A549 (cell line): ENCODE data around the gene AUTS2. TPM values are rescaled to one million over a fixed set of nuclear protein-coding genes. Genes with fewer than 3 reads are reported as not detected.
A peak's percentile ranks its signal among the peaks of the same experiment; 100 is the strongest.

ENCODE experiments used
- ATAC-seq, 2 experiments: fragments of 200-7000 bp in 1 of 2; fragments of >200 bp in 1 of 2; cut with Nextera tagmentation in 1 of 2; cut with Tn5 transposase in 1 of 2; 3 replicates each; pipeline versions ENCODE4 v1.8.0 to v1.9.1; 2018 to 2020; ENCODE audit warnings: mild to moderate bottlenecking in 1 of 2, moderate library complexity in 1 of 2
- CTCF ChIA-PET: fragments of 300-600 bp; sonication (Branson Sonifier 250); formaldehyde crosslinking; extraction: SDS; loops from one replicate; lab custom pipeline; 2021; ENCODE audit warnings: antibody characterized with exemption, inconsistent platforms; lab: Yijun Ruan, JAX
- POLR2A ChIA-PET: fragments of 350-600 bp; formaldehyde crosslinking; extraction: SDS; loops from one replicate; lab custom pipeline; 2021; ENCODE audit warnings: antibody characterized with exemption, inconsistent platforms; lab: Yijun Ruan, JAX
- DNase-seq, 2 experiments: peaks; one replicate each; pipeline versions ENCODE4 v3.0.0 to v3.0.0-alpha.2; 2011 to 2016; ENCODE audit warnings: low read depth in 1 of 2, low spot score in 1 of 2
- FAIRE-seq: peaks from 2 replicates; lab custom pipeline; 2011; peaks lifted over from hg19 to GRCh38; lab: Jason Lieb, UNC
- H3K27ac ChIP-seq, 2 experiments: fragments of >200 bp; sonication (Bioruptor Twin); formaldehyde crosslinking; 3 replicates each; pipeline ENCODE4 v1.5.1; 2016 to 2017
- H3K4me1 ChIP-seq: fragments of >200 bp; sonication (Bioruptor Twin); formaldehyde crosslinking; 3 replicates; pipeline ENCODE4 v1.6.1; 2016
- H3K4me2 ChIP-seq: fragments of >200 bp; sonication (Bioruptor Twin); formaldehyde crosslinking; 3 replicates; pipeline ENCODE4 v1.6.1; 2016
- H3K4me3 ChIP-seq: fragments of >200 bp; sonication (Bioruptor Twin); formaldehyde crosslinking; 3 replicates; pipeline ENCODE4 v1.5.1; 2016
- H3K9me3 ChIP-seq: fragments of >200 bp; sonication (Bioruptor Twin); formaldehyde crosslinking; 3 replicates; pipeline ENCODE4 v1.6.1; 2016
- BHLHE40 ChIP-seq: IDR thresholded peaks from 2 replicates; pipeline ENCODE4 v1.6.1; 2012; ENCODE audit warnings: low read depth, low read length, inconsistent platforms
- EHMT2 ChIP-seq: fragments of 200-600 bp; sonication (generic); IDR thresholded peaks from 2 replicates; pipeline ENCODE4 v1.6.1; 2016; ENCODE audit warnings: antibody characterized with exemption, low read depth, mild to moderate bottlenecking, moderate library complexity
- EP300 ChIP-seq, 2 experiments: fragments of >200 bp; sonication (Bioruptor Twin); formaldehyde crosslinking; IDR thresholded peaks; 2 replicates in 1 of 2; 3 replicates in 1 of 2; pipeline ENCODE4 v1.6.1; 2016 to 2017
- FOSL2 ChIP-seq, 2 experiments: fragments of 450-650 bp in 1 of 2; fragments of >200 bp in 1 of 2; sonication (Bioruptor Twin) in 1 of 2; formaldehyde crosslinking; IDR thresholded peaks; 2 replicates each; pipeline versions ENCODE4 v1.5.0 to v1.6.1; 2016 to 2020; ENCODE audit warnings: mild to moderate bottlenecking in 1 of 2, moderate library complexity in 1 of 2
- FOXS1 ChIP-seq: fragments of 250-450 bp; sonication (Bioruptor Pico); IDR thresholded peaks from 2 replicates; pipeline ENCODE4 v1.5.0; 2020; ENCODE audit warnings: mild to moderate bottlenecking, moderate library complexity
- GATA3 ChIP-seq: IDR thresholded peaks from 2 replicates; pipeline ENCODE4 v1.6.1; 2012; ENCODE audit warnings: borderline replicate concordance
- HEYL ChIP-seq: fragments of 250-450 bp; sonication (Bioruptor Pico); IDR thresholded peaks from 2 replicates; pipeline ENCODE4 v1.8.0; 2021; ENCODE audit warnings: mild to moderate bottlenecking, moderate library complexity
- HOXA7 ChIP-seq: fragments of 250-450 bp; sonication (Bioruptor Pico); IDR thresholded peaks from 2 replicates; pipeline ENCODE4 v1.5.0; 2020; ENCODE audit warnings: mild to moderate bottlenecking, moderate library complexity
- HOXB5 ChIP-seq: fragments of 250-450 bp; sonication (Bioruptor Pico); IDR thresholded peaks from 2 replicates; pipeline ENCODE4 v1.5.0; 2020; ENCODE audit warnings: mild to moderate bottlenecking, moderate library complexity
- JUN ChIP-seq, 2 experiments: fragments of >200 bp; sonication (Bioruptor Twin); formaldehyde crosslinking; IDR thresholded peaks; 2 replicates in 1 of 2; 3 replicates in 1 of 2; pipeline ENCODE4 v1.6.1; 2016 to 2017
- JUNB ChIP-seq: fragments of >200 bp; sonication (Bioruptor Twin); formaldehyde crosslinking; IDR thresholded peaks from 2 replicates; pipeline ENCODE4 v1.6.1; 2016
- KDM5A ChIP-seq: fragments of 200-600 bp; sonication (generic); IDR thresholded peaks from 2 replicates; pipeline ENCODE4 v1.6.1; 2016; ENCODE audit warnings: antibody characterized with exemption, mild to moderate bottlenecking
- MAFK ChIP-seq: fragments of 450-650 bp; IDR thresholded peaks from 2 replicates; pipeline ENCODE4 v1.6.1; 2014; ENCODE audit not compliant: partially characterized antibody
- MAZ ChIP-seq: fragments of 150-350 bp; IDR thresholded peaks from 2 replicates; pipeline ENCODE4 v1.6.1; 2014; ENCODE audit warnings: antibody characterized with exemption, low read depth, low read length, borderline replicate concordance
- NFE2L2 ChIP-seq: fragments of 150-350 bp; conservative IDR thresholded peaks from 2 replicates; pipeline ENCODE4 v1.6.1; 2014; ENCODE audit warnings: low read length
- NR3C1 ChIP-seq: fragments of >200 bp; sonication (Bioruptor Twin); formaldehyde crosslinking; IDR thresholded peaks from 3 replicates; pipeline ENCODE4 v1.6.1; 2017
- PBX3 ChIP-seq: IDR thresholded peaks from 2 replicates; pipeline ENCODE4 v1.6.1; 2012
- PHF8 ChIP-seq: fragments of 200-600 bp; sonication (generic); IDR thresholded peaks from 2 replicates; pipeline ENCODE4 v1.6.1; 2016; ENCODE audit warnings: low read depth, mild to moderate bottlenecking, antibody characterized with exemption, moderate library complexity, borderline replicate concordance
- RAD21 ChIP-seq, 2 experiments: fragments of >200 bp in 1 of 2; sonication (Bioruptor Twin) in 1 of 2; formaldehyde crosslinking in 1 of 2; IDR thresholded peaks in 1 of 2; conservative IDR thresholded peaks in 1 of 2; 2 replicates in 1 of 2; 3 replicates in 1 of 2; pipeline ENCODE4 v1.6.1; 2012 to 2018; ENCODE audit warnings: inconsistent platforms in 1 of 2
- RARB ChIP-seq: fragments of 250-450 bp; sonication (Bioruptor Pico); IDR thresholded peaks from 2 replicates; pipeline ENCODE4 v1.8.0; 2021; ENCODE audit warnings: mild to moderate bottlenecking, moderate library complexity
- REST ChIP-seq: fragments of 200-600 bp; sonication (generic); IDR thresholded peaks from 2 replicates; pipeline ENCODE4 v1.6.1; 2016; ENCODE audit warnings: antibody characterized with exemption, mild to moderate bottlenecking, moderate library complexity
- TFCP2L1 ChIP-seq: fragments of 250-450 bp; sonication (Bioruptor Pico); IDR thresholded peaks from 2 replicates; pipeline ENCODE4 v1.5.0; 2021; ENCODE audit warnings: mild to moderate bottlenecking
- TP53 ChIP-seq: fragments of 250-450 bp; sonication (Bioruptor Pico); IDR thresholded peaks from 2 replicates; pipeline ENCODE4 v1.5.0; 2021; ENCODE audit warnings: mild to moderate bottlenecking, moderate library complexity
- USF2 ChIP-seq: fragments of 450-650 bp; IDR thresholded peaks from 2 replicates; pipeline ENCODE4 v1.6.1; 2014; ENCODE audit warnings: antibody characterized with exemption
- ZFP36 ChIP-seq: fragments of 450-650 bp; IDR thresholded peaks from 2 replicates; pipeline ENCODE4 v1.6.1; 2014; ENCODE audit warnings: borderline replicate concordance; ENCODE audit not compliant: partially characterized antibody
- ZSCAN20 ChIP-seq: fragments of 250-450 bp; sonication (Bioruptor Pico); IDR thresholded peaks from 2 replicates; pipeline ENCODE4 v1.8.0; 2022; ENCODE audit warnings: mild to moderate bottlenecking, moderate library complexity
- WGBS: methylation state at CpG from one replicate; pipeline ENCODE4 v1.1.6; 2017; ENCODE audit errors: missing lambda C conversion rate; 5-methylcytosine and 5-hydroxymethylcytosine counted together
- polyA plus RNA-seq, 4 experiments: library from polyadenylated mRNA; depleted of rRNA in 3 of 4; stranded (reverse); fragments of >200 nt; fragmentation: RNase III in 1 of 4; extraction: RNeasy Plus Mini Kit Qiagen cat#74134 plus additional on column Dnase treatment in 1 of 4; gene quantifications; 2 replicates in 3 of 4; 3 replicates in 1 of 4; pipeline ENCODE4 v1.2.3, GENCODE V29; 2011 to 2017

AUTS2 gene
- polyA plus RNA-seq, 2 of the 4 experiments (the other 2 are of a cell fraction), result 1.6 to 3.6 TPM

DNA sequence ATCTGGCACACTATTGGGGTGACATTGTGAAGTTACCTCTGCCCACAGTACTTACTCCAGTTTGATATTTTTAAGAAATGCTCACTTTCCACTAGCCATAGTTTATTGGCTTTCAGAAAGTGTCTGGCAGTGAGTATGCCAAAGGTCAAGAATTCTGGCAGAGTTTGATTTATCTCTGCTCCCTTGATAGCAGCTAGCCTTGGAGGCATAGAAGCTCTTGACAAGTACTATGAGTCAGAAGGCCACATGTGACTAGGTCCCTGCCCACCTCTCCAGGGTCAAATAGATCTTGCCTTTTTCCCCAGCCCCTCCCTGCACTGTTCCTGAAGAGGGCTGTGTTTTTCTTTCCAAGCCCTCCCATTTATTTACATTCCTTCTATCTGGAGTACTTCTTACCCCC, 202.2 kb downstream of the AUTS2 start:
- H3K9me3 ChIP-seq, result no peaks in the 10 kb centered on the region
- peak overlapping the region; percentile 63 for H3K4me2 ChIP-seq
- no peak overlapping the region for H3K4me3 ChIP-seq
- TF ChIP-seq USF2 (peak; percentile 47; the same call in 1 of the 2 replicates), FOSL2 (IDR thresholded peaks at IDR 0.05) (0 out of 2 replicates have a peak, but pooled peaks have one; percentile 9), FOSL2 (CRISPR knock-in tag; IDR thresholded peaks at IDR 0.05) (peak; percentile 25; the same call in 1 of the 2 replicates), JUNB (peak; percentile 26; the same call in 1 of the 2 replicates), PHF8 (no peak), RARB (no peak)
- TF ChIP-seq, all 56 proteins: peak for 3
- ATAC-seq, result peak; percentile 81 to 86
- Histone ChIP-seq H3K4me1 (peaks cover 27% of the 10 kb centered on the region), H3K27ac (no peak overlapping the region; a peak in 1 of 6 replicates)
- DNase-seq, result peak; percentile 30 to 61
- FAIRE-seq, result peak; percentile 84
- ChIA-PET POLR2A (no interaction called here), CTCF (no interaction called here)

- Histone ChIP-seq H3K9me3 (no peaks in the 10 kb centered on the region), H3K4me1 (peaks cover 28% of the 10 kb centered on the region), H3K27ac (no peak overlapping the region), H3K4me2 (no peak overlapping the region), H3K4me3 (no peak overlapping the region)
- ATAC-seq (no peak), DNase-seq (no peak), FAIRE-seq (no peak)
- TF ChIP-seq BHLHE40 (no peak), PHF8 (no peak), ZSCAN20 (CRISPR knock-in tag) (no peak), HEYL (CRISPR knock-in tag) (no peak), PBX3 (no peak), TFCP2L1 (CRISPR knock-in tag) (no peak), TP53 (no peak), MAFK (no peak), HOXB5 (CRISPR knock-in tag) (no peak), NR3C1 (no peak), FOXS1 (CRISPR knock-in tag) (no peak), RARB (no peak), EHMT2 (no peak), ZFP36 (no peak), KDM5A (no peak), RAD21 (conservative IDR thresholded peaks at IDR 0.05 in 1 of 2, IDR thresholded peaks at IDR 0.05 in 1 of 2) (no peak), NFE2L2 (no peak)
- ChIA-PET CTCF (no interaction called here), POLR2A (no interaction called here)
- 42% methylated on average over 5 of the region's 5 CpGs for WGBS
These were observed 203.7 kb downstream of the AUTS2 start for GRCh38 chr7:69801729-69802682.

DNA sequence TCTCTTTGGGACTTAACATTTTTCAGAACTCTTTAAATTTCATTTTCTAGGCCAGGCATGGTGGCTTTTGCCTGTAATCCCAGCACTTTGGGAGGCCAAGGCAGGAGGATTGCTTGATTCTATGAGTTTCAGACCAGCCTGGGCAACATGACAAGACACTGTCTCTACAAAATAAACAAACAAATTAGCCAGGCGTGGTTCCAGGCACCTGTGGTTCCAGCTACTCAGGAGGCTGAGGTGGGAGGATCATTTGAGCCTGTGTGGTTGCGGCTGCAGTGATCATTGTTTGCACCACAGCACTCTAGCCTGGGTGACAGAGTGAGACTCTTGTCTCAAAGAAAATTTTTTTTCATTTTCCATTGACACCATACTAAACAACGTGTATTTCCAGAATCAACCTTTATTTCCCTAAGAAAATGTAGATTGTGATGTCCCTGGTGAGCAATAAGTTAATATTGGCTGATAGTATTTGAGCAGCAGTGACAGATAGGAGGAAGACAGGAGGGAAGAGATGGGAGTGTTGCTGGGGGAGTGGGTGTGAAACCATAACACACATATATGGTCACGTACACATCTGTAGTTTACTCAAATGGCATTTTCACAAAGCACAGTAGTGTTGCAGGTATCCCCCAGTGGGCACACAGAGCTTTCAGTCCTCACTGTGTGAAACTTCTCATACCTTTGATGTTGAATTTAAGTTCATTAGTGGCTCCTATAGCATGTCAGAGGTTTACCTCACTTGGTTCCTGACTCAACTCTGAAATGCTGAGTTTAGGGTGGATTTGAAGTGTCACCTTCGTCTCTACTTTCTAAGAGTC, 205.6 kb downstream of the AUTS2 start:
- POLR2A ChIA-PET, result no interaction called here
- CTCF ChIA-PET, result no interaction called here
- H3K27ac ChIP-seq, result no peak overlapping the region
- peaks cover 28% of the 10 kb centered on the region for H3K4me1 ChIP-seq
- 51% methylated on average over 5 of the region's 5 CpGs for WGBS
- DNase-seq (no peak), ATAC-seq (no peak), FAIRE-seq (no peak)
- H3K9me3 ChIP-seq, result no peaks in the 10 kb centered on the region
- no peak overlapping the region for H3K4me2 ChIP-seq
- no peak overlapping the region for H3K4me3 ChIP-seq
- TF ChIP-seq EP300 (IDR thresholded peaks at IDR 0.05), result no peak
- no peak for TF ChIP-seq REST
- TF ChIP-seq MAZ, result no peak
- no peak for TF ChIP-seq ZFP36
- TF ChIP-seq HOXA7 (CRISPR knock-in tag), result no peak
- TF ChIP-seq JUN (IDR thresholded peaks at IDR 0.05), result no peak
- TF ChIP-seq GATA3, result no peak
- no peak for TF ChIP-seq PHF8
